Motor neuron (in vitro differentiated cells): Measurements from ENCODE around the gene THRA. TPM values are rescaled to one million over a fixed set of nuclear protein-coding genes. Genes with fewer than 3 reads are reported as not detected.
"Not testable (repeated sequence)": the region's sequence is repeated elsewhere in the genome, so short reads cannot be mapped to it uniquely, and the experiment has no call there.

Source experiments
- ATAC-seq, 8 experiments: fragments of 200-7000 bp; cut with Tn5 transposase; replicated peaks in 6 of 8; 2 replicates each; pipeline ENCODE4 v1.8.0; 2021; ENCODE audit warnings: mild to moderate bottlenecking in 8 of 8, moderate library complexity in 8 of 8
- H3K27ac ChIP-seq, 2 donors: fragments of 250-450 bp; sonication (Bioruptor Pico); 2 replicates each; pipeline ENCODE4 v1.9.0; 2021; ENCODE audit warnings: antibody characterized with exemption in 2 of 2, mild to moderate bottlenecking in 2 of 2, moderate library complexity in 1 of 2
- H3K4me1 ChIP-seq, 2 donors: fragments of 250-450 bp; sonication (Bioruptor Pico); replicated peaks in 1 of 2; 2 replicates each; pipeline ENCODE4 v1.6.1; 2021; ENCODE audit warnings: antibody characterized with exemption in 2 of 2, mild to moderate bottlenecking in 2 of 2, moderate library complexity in 1 of 2
- H3K4me3 ChIP-seq, 5 donors: fragments of 250-450 bp; sonication (Bioruptor Pico); 2 replicates each; pipeline ENCODE4 v1.9.0; 2021; ENCODE audit warnings: antibody characterized with exemption in 5 of 5, mild to moderate bottlenecking in 5 of 5, moderate library complexity in 4 of 5
- WGBS, 10 experiments: fragments of 450-650 bp; shearing (Covaris generic); methylation state at CpG; one replicate each; pipeline ENCODE4 v1.0.0; 2022; 5-methylcytosine and 5-hydroxymethylcytosine counted together
- in situ Hi-C, 9 experiments: fragments of 400-800 bp; cut with MboI; loops; one replicate each; pipeline ENCODE4 v1.15.0; 2021; ENCODE audit warnings: low sequenced_read_pairs in 9 of 9, low pct_unique_long_range_greater_than_20kb in 2 of 9; ENCODE audit not compliant: unreplicated experiment in 9 of 9
- total RNA-seq, 8 experiments: library from RNA; unstranded; fragments of 300-600 nt; gene quantifications; 2 replicates each; pipeline versions ENCODE4 v1.2.3 to v1.2.4, GENCODE V29; 2022

The THRA gene
- total RNA-seq, 8 experiments from 2014 or later = 7.2 to 66.4 (median 34.8) TPM

DNA sequence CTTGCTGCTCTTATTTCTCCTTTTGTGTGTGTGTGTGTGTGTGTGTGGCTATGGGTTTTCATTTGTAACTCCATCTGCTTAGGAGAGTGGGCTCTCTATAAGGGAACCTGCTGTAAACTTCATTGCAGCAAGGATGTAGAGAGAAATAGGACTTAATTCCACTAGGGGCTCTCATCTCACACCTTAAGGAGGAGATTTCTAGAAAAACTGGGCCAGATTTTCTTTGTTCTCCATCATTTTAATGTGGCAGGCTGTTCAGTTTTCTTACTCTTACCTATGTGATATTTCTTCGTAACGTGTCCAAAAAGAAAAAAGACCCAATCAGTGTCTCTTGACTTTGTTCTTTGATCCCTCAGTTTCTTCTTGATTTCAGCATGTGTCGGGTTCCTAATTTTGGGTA is 73.1 kb downstream of the THRA start:
- peaks cover 8 to 9% of the 10 kb centered on the region in 2 donors for H3K4me1 ChIP-seq
- in situ Hi-C loops = no loop called here
- no peak overlapping the region for H3K4me3 ChIP-seq
- 62 to 100% (median 98%) methylated on average over 1 to 3 of the region's 3 CpGs; no CpG with 5 or more reads in 2 of the 10 experiments for WGBS, 10 experiments
- no peak overlapping the region for H3K27ac ChIP-seq
- ATAC-seq = no peak

DNA sequence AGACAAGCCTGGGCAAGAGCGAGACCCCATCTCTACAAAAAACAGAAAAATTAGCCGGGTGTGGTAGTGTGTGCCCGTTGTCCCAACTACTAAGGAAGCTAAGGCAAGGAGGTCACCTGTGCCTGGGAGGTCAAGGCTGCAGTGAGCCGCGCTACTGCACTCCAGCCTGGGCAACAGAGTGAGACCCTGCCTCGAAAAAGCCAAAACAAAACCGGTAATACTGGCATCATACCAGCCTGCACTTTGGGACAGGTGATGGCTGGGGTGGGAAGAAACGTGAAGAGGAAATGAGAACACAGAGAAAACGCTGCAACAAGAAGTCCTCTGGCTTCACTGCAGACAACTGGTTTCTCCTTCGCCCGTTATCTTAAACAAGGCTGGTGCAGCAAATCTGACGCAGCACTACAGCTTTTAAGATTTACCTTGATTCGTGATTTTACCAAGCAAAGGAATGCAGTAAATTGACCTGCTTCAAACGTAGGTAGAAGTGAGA is 76.8 kb downstream of the THRA start:
- Histone ChIP-seq H3K4me3 (peak overlapping the region; percentile 64 to 97 (median 79)), H3K4me1 (peaks cover 15% of the 10 kb centered on the region in 2 donors), H3K27ac (peak overlapping the region; percentile 96 to 99)
- WGBS, 10 experiments = 11 to 56% (median 24%) methylated on average over 3 to 13 of the region's 14 CpGs; no CpG with 5 or more reads in 2 of the 10 experiments
- peak in 7 of 8 experiments; percentile 0 to 5 (median 2) for ATAC-seq
- in situ Hi-C loops = no loop called here

DNA sequence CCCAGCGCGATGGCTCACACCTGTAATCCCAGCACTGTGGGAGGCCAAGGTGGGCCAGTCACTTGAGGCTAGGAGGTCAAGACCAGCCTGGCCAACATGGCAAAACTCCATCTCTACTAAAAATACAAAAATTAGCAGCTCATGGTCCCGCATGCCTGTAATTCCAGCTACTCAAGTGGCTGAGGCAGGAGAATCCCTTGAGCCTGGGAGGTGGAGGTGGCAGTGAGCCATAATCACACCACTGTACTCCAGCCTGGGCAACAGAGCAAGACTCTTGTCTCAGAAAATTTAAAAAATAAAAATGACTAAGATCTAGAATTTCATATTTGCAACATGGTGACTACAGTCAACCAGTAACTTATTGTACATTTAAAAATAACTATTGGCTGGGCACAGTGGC is 80.4 kb downstream of the THRA start:
- H3K4me3 ChIP-seq, H3K27ac ChIP-seq, in situ Hi-C loops, ATAC-seq: not testable (repeated sequence)
- H3K4me1 ChIP-seq = peaks cover 15% of the 10 kb centered on the region in 2 donors
- WGBS, 10 experiments = 84 to 100% (median 95%) methylated on average over 2 to 3 of the region's 3 CpGs; no CpG with 5 or more reads in 1 of the 10 experiments

Other genes with a start within 250 kb of the THRA start
- 1 to 10 TPM in 1 of 8 experiments, under 1 TPM in 6, not detected in 1; under 0.01 to 1.7 (median 0.19) TPM for gene IKZF3, start 198.7 kb upstream of the THRA start, total RNA-seq
- under 1 TPM in 1 of 8 experiments, not detected in 7; 0.14 TPM for gene ZPBP2, start 194.8 kb upstream of the THRA start, total RNA-seq
- 10 to 100 TPM in 2 of 8 experiments, 1 to 10 TPM in 6; 2.9 to 12.0 (median 6.5) TPM for gene GSDMB, start 144.3 kb upstream of the THRA start, total RNA-seq
- 100 to 1,000 TPM in 1 of 8 experiments, 10 to 100 TPM in 7; 35.8 to 101 (median 46.1) TPM for gene ORMDL3, start 135.4 kb upstream of the THRA start, total RNA-seq
- gene LRRC3C, start 135.2 kb upstream of the THRA start, total RNA-seq = under 1 TPM in 1 of 8 experiments, not detected in 7; 0.52 TPM
- gene GSDMA, start 100.0 kb upstream of the THRA start, total RNA-seq = under 1 TPM in 3 of 8 experiments, not detected in 5; 0.09 to 0.33 (median 0.17) TPM
- gene PSMD3, start 82.2 kb upstream of the THRA start, total RNA-seq = 100 to 1,000 TPM in 4 of 8 experiments, 10 to 100 TPM in 4; 71.7 to 130 (median 104) TPM
- gene CSF3, start 47.5 kb upstream of the THRA start, total RNA-seq = 1 to 10 TPM in 3 of 8 experiments, under 1 TPM in 2, not detected in 3; 0.22 to 2.2 (median 1.3) TPM
- 10 to 100 TPM; 28.3 to 75.7 (median 54.9) TPM for gene MED24, start 8.6 kb upstream of the THRA start, total RNA-seq
- 10 to 100 TPM in 1 of 8 experiments, 1 to 10 TPM in 4, under 1 TPM in 3; 0.60 to 12.7 (median 2.7) TPM for gene NR1D1, start 37.6 kb downstream of the THRA start, total RNA-seq
- 10 to 100 TPM; 38.9 to 89.2 (median 75.5) TPM for gene MSL1, start 59.0 kb downstream of the THRA start, total RNA-seq
- gene CASC3, start 77.6 kb downstream of the THRA start, total RNA-seq = 10 to 100 TPM; 23.2 to 73.1 (median 54.4) TPM
- 1 to 10 TPM; 5.3 to 8.0 (median 6.7) TPM for gene RAPGEFL1, start 114.5 kb downstream of the THRA start, total RNA-seq
- 10 to 100 TPM in 6 of 8 experiments, 1 to 10 TPM in 2; 7.1 to 16.4 (median 11.5) TPM for gene WIPF2, start 156.3 kb downstream of the THRA start, total RNA-seq
- gene CDC6, start 224.9 kb downstream of the THRA start, total RNA-seq = 10 to 100 TPM in 3 of 8 experiments, 1 to 10 TPM in 5; 1.7 to 30.9 (median 3.6) TPM
- gene RARA, start 246.2 kb downstream of the THRA start, total RNA-seq = 10 to 100 TPM; 28.0 to 45.8 (median 32.9) TPM